H1 (cell line): ENCODE results near the gene MYO16. TPM values are rescaled to one million over a fixed set of nuclear protein-coding genes. Genes with fewer than 3 reads are reported as not detected.

Source experiments
- ASH2L ChIP-seq: fragments of 200-600, 300-600 bp; sonication (generic); IDR thresholded peaks from one replicate; pipeline ENCODE4 v1.7.1; 2017; ENCODE audit warnings: low read length
- ATF3 ChIP-seq: IDR thresholded peaks from 2 replicates; pipeline ENCODE4 v1.6.1; 2011; ENCODE audit warnings: low read depth, mild to moderate bottlenecking, low read length; ENCODE audit not compliant: insufficient read depth
- CHD1 ChIP-seq: IDR thresholded peaks from 2 replicates; pipeline ENCODE4 v1.6.1; 2012; ENCODE audit warnings: low read depth, low read length, improper control_type of control experiment
- GABPA ChIP-seq: IDR thresholded peaks from 2 replicates; pipeline ENCODE4 v1.6.1; 2011; ENCODE audit warnings: mild to moderate bottlenecking, low read length, moderate library complexity, borderline replicate concordance; ENCODE audit not compliant: insufficient read depth
- NANOG ChIP-seq: IDR thresholded peaks from 2 replicates; pipeline ENCODE4 v1.6.1; 2011; ENCODE audit warnings: low read length, low read depth, mild to moderate bottlenecking, inconsistent platforms; ENCODE audit not compliant: insufficient read depth, poor library complexity, severe bottlenecking
- PHF8 ChIP-seq: fragments of 200-600 bp; sonication (generic); conservative IDR thresholded peaks from 2 replicates; pipeline ENCODE4 v1.7.1; 2012; ENCODE audit warnings: low read depth, mild to moderate bottlenecking, inconsistent platforms, low read length, moderate library complexity
- POLR2AphosphoS5 ChIP-seq: IDR thresholded peaks from 2 replicates; pipeline ENCODE4 v1.6.1; 2011; ENCODE audit warnings: low read depth, low read length
- POU5F1 ChIP-seq: IDR thresholded peaks from 2 replicates; pipeline ENCODE4 v1.6.1; 2011; ENCODE audit warnings: low read depth, mild to moderate bottlenecking, low read length, moderate library complexity
- RAD21 ChIP-seq, 2 experiments: IDR thresholded peaks in 1 of 2; conservative IDR thresholded peaks in 1 of 2; 2 replicates each; pipeline ENCODE4 v1.6.1; 2011; ENCODE audit warnings: low read depth in 2 of 2, low read length in 2 of 2, improper control_type of control experiment in 1 of 2, inconsistent platforms in 1 of 2, mild to moderate bottlenecking in 1 of 2, moderate library complexity in 1 of 2
- TEAD4 ChIP-seq: IDR thresholded peaks from 2 replicates; pipeline ENCODE4 v1.6.1; 2012; ENCODE audit warnings: low read depth, low read length, inconsistent platforms, mixed read lengths
- polyA plus RNA-seq, 7 experiments: library from polyadenylated mRNA; depleted of rRNA in 3 of 7; stranded (reverse) in 5 of 7; unstranded in 2 of 7; fragments of >200 nt in 5 of 7; fragments of 200-250 nt in 2 of 7; gene quantifications; 1 replicate in 5 of 7; 2 replicates in 1 of 7; 4 replicates in 1 of 7; pipeline versions ENCODE4 v1.2.1 to v1.2.3, GENCODE V29; 2011 to 2013; ENCODE audit warnings: missing spikeins in 2 of 7, mixed read lengths in 2 of 7
- total RNA-seq: library from RNA; stranded (reverse); fragmentation: NEBNext Ultra II Directional; extraction: Animal tissue kit (Norgen Biotek cat#: 25700); gene quantifications from 2 replicates; pipeline ENCODE4 v1.2.1, GENCODE V29; 2021
- TF ChIP-seq, protein P1 (sequence below): fragments of 300-600 bp; sonication (generic); IDR thresholded peaks from 2 replicates; pipeline ENCODE4 v1.7.1; 2012; ENCODE audit warnings: low read length, moderate library complexity, mild to moderate bottlenecking, inconsistent platforms; ENCODE audit not compliant: insufficient replicate concordance

The MYO16 gene
- total and polyA plus RNA-seq, 2 of the 8 experiments (the other 6 are each of a cell fraction or from before 2014, with no cell fraction given) = 0.02 to 0.22 TPM

DNA sequence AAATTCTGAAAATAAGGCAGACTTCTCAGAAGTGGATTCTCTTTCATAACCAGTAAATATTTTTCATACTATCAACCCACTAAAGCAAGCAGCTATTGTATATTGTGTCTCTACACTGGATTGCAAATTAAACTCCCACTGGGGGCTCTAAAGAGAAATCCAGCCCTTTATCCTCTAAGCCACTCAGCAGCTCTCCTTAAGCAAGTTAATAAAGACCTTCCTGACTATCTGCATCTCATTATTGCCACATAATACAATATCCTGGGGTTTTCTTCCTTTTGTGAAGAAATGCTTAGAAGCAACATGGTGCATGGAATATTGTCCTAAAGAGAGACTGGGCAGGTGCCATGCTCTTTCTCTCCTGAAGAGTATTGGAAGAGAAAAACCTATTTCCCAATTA lies 521.3 kb downstream of the MYO16 start (continued):
- TF ChIP-seq, protein P1, sequence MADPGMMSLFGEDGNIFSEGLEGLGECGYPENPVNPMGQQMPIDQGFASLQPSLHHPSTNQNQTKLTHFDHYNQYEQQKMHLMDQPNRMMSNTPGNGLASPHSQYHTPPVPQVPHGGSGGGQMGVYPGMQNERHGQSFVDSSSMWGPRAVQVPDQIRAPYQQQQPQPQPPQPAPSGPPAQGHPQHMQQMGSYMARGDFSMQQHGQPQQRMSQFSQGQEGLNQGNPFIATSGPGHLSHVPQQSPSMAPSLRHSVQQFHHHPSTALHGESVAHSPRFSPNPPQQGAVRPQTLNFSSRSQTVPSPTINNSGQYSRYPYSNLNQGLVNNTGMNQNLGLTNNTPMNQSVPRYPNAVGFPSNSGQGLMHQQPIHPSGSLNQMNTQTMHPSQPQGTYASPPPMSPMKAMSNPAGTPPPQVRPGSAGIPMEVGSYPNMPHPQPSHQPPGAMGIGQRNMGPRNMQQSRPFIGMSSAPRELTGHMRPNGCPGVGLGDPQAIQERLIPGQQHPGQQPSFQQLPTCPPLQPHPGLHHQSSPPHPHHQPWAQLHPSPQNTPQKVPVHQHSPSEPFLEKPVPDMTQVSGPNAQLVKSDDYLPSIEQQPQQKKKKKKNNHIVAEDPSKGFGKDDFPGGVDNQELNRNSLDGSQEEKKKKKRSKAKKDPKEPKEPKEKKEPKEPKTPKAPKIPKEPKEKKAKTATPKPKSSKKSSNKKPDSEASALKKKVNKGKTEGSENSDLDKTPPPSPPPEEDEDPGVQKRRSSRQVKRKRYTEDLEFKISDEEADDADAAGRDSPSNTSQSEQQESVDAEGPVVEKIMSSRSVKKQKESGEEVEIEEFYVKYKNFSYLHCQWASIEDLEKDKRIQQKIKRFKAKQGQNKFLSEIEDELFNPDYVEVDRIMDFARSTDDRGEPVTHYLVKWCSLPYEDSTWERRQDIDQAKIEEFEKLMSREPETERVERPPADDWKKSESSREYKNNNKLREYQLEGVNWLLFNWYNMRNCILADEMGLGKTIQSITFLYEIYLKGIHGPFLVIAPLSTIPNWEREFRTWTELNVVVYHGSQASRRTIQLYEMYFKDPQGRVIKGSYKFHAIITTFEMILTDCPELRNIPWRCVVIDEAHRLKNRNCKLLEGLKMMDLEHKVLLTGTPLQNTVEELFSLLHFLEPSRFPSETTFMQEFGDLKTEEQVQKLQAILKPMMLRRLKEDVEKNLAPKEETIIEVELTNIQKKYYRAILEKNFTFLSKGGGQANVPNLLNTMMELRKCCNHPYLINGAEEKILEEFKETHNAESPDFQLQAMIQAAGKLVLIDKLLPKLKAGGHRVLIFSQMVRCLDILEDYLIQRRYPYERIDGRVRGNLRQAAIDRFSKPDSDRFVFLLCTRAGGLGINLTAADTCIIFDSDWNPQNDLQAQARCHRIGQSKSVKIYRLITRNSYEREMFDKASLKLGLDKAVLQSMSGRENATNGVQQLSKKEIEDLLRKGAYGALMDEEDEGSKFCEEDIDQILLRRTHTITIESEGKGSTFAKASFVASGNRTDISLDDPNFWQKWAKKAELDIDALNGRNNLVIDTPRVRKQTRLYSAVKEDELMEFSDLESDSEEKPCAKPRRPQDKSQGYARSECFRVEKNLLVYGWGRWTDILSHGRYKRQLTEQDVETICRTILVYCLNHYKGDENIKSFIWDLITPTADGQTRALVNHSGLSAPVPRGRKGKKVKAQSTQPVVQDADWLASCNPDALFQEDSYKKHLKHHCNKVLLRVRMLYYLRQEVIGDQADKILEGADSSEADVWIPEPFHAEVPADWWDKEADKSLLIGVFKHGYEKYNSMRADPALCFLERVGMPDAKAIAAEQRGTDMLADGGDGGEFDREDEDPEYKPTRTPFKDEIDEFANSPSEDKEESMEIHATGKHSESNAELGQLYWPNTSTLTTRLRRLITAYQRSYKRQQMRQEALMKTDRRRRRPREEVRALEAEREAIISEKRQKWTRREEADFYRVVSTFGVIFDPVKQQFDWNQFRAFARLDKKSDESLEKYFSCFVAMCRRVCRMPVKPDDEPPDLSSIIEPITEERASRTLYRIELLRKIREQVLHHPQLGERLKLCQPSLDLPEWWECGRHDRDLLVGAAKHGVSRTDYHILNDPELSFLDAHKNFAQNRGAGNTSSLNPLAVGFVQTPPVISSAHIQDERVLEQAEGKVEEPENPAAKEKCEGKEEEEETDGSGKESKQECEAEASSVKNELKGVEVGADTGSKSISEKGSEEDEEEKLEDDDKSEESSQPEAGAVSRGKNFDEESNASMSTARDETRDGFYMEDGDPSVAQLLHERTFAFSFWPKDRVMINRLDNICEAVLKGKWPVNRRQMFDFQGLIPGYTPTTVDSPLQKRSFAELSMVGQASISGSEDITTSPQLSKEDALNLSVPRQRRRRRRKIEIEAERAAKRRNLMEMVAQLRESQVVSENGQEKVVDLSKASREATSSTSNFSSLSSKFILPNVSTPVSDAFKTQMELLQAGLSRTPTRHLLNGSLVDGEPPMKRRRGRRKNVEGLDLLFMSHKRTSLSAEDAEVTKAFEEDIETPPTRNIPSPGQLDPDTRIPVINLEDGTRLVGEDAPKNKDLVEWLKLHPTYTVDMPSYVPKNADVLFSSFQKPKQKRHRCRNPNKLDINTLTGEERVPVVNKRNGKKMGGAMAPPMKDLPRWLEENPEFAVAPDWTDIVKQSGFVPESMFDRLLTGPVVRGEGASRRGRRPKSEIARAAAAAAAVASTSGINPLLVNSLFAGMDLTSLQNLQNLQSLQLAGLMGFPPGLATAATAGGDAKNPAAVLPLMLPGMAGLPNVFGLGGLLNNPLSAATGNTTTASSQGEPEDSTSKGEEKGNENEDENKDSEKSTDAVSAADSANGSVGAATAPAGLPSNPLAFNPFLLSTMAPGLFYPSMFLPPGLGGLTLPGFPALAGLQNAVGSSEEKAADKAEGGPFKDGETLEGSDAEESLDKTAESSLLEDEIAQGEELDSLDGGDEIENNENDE = no peak
- no peak for TF ChIP-seq GABPA
- no peak for TF ChIP-seq ATF3
- no peak for TF ChIP-seq ASH2L
- no peak for TF ChIP-seq POU5F1
- TF ChIP-seq TEAD4 = no peak
- no peak for TF ChIP-seq PHF8
- TF ChIP-seq RAD21 (IDR thresholded peaks at IDR 0.05 in 1 of 2, conservative IDR thresholded peaks at IDR 0.05 in 1 of 2; ENCODE audit: low read depth in 2 of 2, low read length in 2 of 2) = no peak
- no peak for TF ChIP-seq NANOG
- no peak for TF ChIP-seq CHD1
- no peak for TF ChIP-seq POLR2AphosphoS5
